Right renal cortex interstitium (tissue), 3 donors: ENCODE results near the gene UBE4B. TPM values are rescaled to one million over a fixed set of nuclear protein-coding genes. Genes with fewer than 3 reads are reported as not detected.
A peak's percentile ranks its signal among the peaks of the same experiment; 100 is the strongest.
"Not testable (repeated sequence)": the region's sequence is repeated elsewhere in the genome, so short reads cannot be mapped to it uniquely, and the experiment has no call there.

Experiments
- DNase-seq, 3 donors: peaks; one replicate each; pipeline ENCODE4 v3.0.0-alpha.2; 2013; ENCODE audit warnings: low read depth in 3 of 3, low spot score in 2 of 3
- polyA plus RNA-seq, 3 donors: library from polyadenylated mRNA; unstranded; fragments of 120-200 nt; gene quantifications; one replicate each; pipeline ENCODE4 v1.2.1, GENCODE V29; 2013; ENCODE audit not compliant: insufficient read length in 3 of 3

UBE4B gene
- polyA plus RNA-seq, 3 donors: 45.5 to 51.3 (median 49.9) TPM

DNA sequence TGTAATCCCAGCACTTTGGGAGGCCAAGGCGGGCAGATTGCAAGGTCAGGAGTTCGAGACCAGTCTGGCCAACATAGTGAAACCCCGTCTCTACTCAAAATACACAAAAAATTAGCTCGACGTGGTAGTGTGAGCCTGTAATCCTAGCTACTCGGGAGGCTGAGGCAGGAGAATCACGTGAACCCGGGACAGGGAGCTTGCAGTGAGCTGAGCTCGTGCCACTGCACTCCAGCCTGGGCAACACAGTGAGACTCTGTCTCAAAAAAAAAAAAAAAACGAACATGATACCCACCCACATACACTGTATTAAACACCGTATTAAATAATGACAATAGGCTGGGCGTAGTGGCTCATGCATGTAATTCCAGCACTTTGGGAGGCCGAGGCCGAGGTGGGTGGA lies 172.4 kb downstream of the UBE4B start:
- not testable (repeated sequence) for DNase-seq

DNA sequence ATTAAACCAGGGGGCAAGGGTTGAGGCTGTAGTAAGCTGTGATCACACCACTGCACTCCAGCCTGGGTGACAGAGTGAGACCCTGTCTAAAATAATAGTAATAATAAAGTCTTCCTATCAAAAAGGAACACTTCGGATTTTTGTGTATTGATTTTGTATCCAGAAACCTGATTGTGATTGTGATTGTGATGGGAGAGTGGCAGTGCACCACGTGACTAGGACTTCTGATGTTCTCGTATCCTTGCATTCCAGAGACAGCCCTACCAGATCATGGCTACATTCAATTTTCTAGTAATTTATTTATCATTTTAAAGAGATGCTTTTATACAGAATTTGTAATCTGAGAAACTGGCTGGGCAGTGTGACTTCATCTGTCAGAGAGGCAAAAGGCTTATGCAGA lies 175.1 kb downstream of the UBE4B start:
- no peak for DNase-seq

DNA sequence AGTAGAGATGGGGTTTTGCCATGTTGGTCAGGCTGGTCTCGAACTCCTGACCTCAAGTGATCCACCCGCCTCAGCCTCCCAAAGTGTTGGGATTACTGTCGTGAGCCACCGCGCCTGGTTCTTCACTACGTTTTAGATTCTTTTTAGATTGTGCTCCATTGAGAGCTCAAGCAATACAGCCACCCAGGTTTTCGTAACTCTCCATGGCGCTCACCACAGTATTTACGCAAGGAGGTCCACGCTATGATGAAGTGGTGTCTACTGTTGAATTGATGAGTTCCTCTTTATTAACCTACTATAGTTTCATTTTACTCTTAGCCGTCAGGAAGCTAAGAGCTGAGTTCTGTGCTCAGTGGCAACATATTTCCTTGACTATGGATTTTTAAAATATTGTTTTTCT lies 175.8 kb downstream of the UBE4B start:
- DNase-seq: no peak

DNA sequence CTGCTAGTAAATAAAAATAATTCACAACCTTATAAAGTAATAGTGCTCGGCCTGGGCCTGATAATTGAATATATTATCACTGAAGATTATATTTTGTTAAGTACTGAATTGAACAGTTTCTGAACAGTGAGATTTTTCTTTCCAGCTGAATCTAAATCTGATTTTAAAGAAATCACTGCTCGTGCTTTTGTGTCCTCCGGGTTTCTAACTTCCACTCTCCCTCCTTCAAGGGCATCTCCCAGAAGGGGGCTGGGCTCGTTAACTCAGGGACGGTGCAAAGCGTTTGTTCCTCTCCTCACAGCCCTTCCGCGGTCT lies 176.8 kb downstream of the UBE4B start:
- DNase-seq: no peak

DNA sequence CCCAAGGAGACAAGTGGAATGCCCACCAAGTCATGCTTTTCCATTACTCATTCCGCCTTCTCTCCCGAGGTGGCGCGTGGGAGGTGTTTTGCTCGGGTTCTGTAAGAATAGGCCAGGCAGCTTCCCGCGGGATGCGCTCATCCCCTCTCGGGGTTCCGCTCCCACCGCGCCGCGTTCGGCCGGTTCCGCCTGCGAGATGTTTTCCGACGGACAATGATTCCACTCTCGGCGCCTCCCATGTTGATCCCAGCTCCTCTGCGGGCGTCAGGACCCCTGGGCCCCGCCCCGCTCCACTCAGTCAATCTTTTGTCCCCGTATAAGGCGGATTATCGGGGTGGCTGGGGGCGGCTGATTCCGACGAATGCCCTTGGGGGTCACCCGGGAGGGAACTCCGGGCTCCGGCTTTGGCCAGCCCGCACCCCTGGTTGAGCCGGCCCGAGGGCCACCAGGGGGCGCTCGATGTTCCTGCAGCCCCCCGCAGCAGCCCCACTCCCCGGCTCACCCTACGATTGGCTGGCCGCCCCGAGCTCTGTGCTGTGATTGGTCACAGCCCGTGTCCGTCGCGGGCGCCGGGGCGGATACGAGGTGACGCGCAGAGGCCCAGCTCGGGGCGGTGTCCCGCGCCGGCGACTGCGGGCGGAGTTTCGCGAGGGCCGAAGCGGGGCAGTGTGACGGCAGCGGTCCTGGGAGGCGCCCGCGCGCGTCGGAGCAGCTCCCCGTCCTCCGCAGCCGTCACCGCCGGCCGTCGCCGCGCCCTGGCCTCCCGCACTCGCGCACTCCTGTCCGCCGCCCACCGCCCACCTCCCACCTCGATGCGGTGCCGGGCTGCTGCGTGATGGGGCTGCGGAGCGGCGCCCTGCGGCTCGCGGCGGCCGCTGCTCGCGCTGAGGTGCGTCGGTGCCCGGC lies 177.4 kb downstream of the UBE4B start, which contains the start of gene KIF1B:
Gene KIF1B, plus strand, starts transcription at position 666 of the 906 bp plus-strand sequence. CDS start 21,759 bp downstream, outside the sequence.
- DNase-seq: peak; percentile 83 to 96 (median 96)

DNA sequence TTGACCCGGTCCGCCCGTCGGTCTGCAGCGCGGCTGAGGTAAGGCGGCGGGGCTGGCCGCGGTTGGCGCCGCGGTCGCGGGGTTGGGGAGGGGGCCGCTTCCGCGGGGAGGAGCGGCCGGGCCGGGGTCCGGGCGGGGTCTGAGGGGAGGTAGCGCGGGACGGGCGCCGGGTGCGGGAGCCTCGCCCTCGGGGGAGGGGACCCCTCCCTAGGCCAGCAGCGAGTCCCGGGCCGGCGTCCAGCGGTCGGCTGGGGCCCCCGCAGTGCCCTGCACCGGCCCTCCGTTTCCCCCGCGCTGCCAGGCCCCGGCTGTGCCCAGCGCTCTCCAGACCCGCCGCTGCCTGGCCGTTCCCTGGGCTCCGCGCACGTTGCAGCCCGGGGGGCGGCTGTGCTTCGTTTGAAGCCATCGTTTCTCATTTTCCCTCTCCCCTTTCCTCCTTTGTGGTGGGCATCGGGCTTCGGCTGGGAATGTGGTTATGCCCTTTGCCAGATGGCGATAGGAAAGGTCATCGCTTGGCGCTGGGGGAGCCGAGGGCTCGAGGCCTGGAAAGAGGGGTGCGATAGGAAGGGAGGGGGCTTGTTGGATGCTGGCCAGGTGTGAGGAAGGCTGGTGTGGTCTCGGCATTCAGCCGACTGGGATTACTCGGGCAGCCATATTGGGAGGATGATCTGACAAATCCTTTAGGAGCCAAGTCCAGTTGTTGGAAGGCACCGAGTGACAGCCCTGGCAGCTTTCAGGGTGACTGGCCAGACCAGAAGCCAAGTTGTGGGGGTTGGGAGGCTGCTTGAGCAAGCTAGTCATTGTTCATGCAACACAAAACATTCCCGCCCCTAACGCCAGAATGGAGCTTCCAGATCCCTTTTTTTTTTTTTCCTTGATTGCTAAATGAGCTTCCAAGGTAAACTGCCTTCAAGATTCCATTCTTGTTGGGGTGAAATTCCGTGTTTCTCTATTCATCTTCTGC lies 178.4 kb downstream of the UBE4B start:
- peak; percentile 69 to 80 (median 74) for DNase-seq

DNA sequence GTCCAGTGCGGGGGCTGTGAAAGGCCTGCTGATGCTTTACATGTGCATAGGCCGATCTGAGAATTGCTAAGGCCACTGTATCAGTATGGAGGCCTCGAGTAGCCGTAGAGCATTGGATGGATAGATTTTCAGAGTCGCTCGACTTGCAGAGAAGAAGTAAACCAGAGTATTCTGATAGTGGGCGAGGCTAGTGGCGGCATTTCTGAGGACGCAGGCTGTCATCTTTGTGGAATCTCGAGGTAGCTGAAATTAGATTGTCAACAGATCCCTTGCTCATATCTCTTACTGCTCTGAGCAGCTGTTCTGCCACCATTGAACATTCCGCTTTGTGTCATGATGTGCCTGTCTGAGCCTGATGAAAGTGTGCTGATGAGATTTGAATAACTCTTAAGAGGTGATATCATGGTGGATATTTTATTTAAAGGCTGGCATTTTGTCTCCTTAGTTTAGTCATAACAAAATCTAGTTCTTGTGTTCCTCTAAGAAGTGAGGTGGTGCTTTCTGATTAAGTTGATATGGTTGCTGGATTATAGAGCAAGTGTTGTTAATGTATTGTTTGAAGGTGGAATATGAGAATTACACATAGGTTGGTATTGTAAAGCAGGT lies 179.2 kb downstream of the UBE4B start:
- DNase-seq: no peak

DNA sequence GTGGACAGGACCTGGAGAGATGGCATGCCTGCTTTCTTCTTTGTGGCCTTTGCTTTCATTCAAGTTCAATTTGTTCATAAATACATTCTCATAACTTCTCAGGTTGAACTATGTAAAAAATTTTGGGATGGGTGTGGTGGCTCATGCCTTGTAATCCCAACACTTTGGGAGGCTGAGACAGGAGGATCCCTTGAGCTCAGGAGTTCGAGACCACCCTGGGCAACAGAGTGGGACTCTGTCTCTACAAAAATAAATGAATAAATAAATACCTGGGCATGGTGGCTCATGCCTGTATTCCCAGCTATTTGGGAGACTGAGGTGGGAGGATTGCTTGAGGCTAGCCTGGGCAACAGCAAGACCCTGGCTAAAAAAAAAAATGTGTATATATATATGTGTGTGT lies 179.7 kb downstream of the UBE4B start:
- DNase-seq: no peak

DNA sequence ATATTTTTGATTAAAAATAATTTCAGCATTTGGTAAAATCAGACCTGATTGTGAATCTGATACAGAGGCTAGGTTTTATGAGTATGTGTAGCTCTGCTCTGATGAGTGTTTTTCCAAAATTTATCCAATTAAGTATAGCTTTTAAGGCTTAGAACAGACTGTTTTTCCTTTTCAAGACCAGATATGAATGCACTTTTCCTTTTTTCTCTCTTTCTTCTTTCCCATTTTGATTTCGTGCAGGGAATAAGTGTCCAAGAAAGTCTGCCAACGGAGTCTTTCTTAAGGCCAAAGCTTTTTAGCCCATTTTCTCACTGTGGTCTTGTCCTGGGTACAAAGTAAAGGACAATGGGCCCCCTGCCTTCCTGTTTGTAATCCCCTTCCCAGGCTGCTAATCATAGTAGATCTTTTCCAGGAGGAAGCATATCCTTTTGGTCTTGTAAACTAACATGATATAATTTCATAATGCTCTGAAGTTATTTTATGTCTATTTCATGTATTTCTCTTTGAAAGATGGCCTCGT lies 180.5 kb downstream of the UBE4B start:
- DNase-seq: no peak

DNA sequence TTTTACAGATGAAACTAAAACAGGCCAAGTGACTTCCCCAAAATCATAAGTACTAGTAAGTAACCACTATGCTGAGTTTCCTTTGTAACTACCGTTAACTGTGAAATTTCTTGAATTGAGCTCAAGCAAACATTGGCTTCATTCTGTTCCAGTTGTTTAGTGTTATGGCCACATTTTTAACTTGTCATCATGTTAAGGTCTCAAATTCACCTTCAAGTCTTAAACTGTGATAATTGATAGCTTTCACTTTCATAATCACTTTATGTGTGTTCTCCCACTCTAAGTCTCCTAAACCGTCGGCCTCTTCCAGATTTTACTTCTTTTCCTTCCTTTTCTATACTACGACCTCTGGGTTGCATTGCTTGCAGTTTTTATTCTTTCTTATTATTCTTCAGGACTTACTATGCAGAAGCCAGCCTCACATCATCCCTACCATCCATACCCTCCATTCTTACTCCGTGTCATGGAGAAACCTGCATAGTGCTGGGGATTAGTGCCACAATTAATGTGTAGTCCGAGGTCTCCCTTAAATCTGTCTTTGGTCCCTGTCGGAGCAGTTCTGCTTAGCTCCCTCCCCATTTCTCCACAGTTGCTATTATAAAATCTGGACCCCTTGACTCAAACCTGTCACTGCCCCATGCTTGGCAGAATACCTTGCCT lies 183.5 kb downstream of the UBE4B start:
- DNase-seq: no peak

DNA sequence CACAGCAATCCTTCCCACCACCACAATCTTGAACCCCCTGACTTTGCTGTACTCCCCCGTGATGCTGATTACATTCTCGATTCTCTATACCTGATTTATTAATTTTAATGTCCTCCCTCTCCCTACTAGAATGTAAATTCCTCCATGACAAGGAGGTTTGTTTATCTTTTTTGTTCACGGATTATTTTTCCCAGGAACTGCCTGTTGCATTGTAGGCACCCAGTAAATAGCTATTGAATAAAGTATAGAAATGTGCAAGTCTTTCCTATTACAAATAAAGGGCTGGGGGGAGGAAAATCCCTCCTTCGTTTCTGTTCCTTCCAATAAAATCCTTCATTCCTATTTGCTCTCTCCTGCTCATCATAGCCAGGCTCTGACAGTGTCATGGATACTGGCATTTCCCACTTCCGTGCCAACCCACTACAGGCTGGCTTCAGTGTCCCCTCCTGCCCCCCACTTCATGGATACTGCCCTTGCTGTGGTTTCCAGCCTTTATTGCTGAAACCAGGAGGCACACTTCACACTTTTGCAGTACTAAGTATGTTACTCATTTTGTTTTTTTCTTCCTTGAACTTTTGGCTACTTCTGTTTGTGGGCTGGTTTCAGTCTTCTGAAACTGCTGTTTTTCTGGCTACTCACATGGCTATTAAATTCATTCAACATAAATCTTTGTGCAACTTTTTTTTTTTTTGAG lies 185.1 kb downstream of the UBE4B start:
- DNase-seq: no peak

DNA sequence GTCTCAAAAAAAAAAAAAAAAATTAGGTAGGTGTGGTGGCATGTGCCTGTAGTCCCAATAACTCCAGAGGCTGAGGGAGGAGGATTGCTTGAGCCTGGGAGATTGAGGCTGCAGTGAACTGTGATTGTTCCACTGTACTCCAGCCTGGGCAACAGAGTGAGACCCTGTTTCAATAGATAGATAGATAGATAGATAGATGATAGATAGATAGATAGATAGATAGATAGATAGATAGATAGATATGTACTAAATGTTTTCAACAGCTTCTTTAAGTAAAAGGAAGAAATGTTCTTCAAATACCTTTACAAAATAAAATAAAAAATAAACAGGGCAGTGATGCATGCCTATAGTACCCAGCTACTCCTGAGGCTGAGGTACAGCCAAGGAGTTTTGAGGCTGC lies 187.4 kb downstream of the UBE4B start:
- no peak for DNase-seq

DNA sequence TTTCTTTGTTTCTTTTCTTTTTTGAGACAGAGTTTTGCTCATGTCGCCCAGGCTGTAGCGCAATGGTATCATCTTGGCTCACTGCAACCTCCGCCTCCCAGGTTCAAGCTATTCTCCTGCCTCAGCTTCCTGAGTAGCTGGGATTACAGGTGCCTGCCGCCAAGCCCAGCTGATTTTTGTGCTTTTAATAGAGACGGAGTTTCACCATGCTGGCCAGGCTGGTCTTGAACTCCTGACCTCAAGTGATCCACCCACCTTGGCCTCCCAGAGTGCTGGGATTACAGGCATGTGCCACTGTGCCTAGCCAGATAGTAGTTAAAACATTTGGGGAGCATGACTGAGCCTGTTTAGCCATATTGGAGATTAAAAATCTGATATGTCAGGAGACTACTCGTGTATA lies 187.9 kb downstream of the UBE4B start:
- not testable (repeated sequence) for DNase-seq

DNA sequence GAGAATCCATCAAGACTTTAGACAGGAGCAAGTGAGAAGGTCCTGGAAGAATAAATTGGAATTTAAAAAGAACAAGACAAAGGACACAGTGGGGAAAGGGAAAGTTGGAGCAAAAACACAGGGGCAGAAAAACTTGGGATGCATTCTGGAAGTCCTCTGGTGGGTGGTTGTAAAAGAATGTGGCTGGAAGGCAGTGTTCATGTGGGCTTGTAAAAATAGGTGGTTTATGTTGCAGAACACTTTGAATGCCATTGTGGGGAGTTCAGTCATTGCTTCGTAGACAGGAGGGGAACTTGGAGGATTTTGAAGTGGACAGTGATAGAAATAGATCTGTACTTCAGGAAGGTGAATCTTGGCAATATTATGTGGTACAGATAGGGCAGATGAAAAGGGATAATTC lies 192.8 kb downstream of the UBE4B start:
- no peak for DNase-seq

DNA sequence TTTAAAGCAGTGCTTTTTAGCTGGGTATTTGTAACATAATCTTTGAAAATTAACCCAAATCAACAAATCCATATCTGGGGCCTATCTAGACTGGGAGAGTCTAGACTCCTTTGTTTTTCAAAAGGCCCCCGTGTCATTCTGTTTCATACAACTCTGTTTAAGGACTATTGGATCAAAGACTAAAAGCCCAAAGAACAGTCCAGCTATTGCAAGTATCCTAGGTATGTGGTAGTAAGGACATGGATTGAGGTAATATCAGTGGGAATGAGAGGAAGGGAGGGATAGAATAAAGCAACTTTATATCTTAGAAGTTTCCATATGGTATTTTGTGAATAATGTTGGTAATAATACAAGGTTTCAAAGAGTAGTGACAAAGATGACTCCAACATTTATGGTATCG lies 195.8 kb downstream of the UBE4B start:
- no peak for DNase-seq

DNA sequence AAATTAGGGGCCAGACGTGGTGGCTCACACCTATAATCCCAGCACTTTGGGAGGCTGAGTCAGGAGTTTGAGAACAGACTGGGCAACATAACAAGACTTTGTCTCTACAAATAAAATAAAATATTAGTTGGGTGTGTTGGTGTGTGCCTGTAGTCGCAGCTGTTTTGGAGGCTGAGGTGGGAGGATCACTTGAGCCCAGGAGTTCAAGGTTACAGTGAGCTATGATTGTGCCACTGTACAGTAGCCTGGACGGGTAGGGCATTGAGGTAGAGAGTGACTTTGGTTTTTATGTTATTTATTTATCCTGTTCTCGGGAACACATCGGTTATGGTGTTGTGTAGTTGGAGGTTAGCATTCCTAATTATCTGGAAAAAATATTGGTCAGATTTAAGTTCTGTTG lies 197.1 kb downstream of the UBE4B start:
- no peak for DNase-seq
